Measurements from ENCODE around the gene GCNT4. TPM values are rescaled to one million over a fixed set of nuclear protein-coding genes. Genes with fewer than 3 reads are reported as not detected.

Gene GCNT4
- total RNA-seq, 1 experiment from 2014 or later: 0.63 TPM

DNA sequence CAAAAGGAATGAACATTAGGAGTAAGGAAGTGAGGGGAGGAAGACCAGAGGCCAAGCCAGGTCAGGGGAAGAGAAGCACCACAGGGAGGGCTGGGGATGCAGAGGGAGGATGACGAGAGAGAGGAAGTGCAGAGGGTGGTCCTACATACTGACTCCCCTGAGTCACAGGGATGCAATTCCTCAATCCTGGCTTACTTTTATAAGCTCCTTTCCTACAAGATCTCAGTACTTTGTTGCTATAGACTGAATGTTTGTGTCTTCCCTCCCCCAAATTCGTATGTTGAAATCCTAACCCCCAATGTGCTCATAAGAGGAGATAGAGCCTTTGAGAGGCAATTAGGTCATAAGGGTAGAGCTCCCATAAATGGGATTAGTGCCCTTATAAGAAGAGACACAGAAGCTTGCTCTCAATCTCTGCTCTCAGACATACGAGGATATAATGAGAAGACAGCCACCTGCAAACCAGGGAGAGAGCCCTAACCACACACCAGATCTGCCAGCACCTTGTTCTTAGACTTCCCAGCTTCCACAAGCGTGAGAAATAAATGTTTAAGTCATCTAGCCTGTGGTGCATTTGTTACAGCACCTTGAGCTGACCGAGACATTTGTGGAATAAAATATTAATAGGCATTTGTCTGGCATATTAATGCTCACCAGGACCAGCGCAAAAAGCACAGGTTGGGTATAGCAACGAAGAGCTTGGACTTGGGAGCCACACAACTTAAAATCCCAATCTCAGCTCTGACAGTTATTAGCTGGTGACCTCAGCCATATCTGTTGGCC, 33.4 kb downstream of the GCNT4 start:
- Histone ChIP-seq H3K56ac (ENCODE audit: insufficient read length, low read depth, low read length) (no peak overlapping the region), H4K8ac (replicated peaks; ENCODE audit: insufficient read length, low read depth, low read length) (no peak overlapping the region), H3K4me1 (ENCODE audit: insufficient read depth, low read length) (no peaks in the 10 kb centered on the region), H2BK120ac (ENCODE audit: low read depth, low read length, poor library complexity, severe bottlenecking) (no peak overlapping the region), H3K23me2 (ENCODE audit: insufficient read length, low read depth, low read length, poor library complexity, severe bottlenecking) (no peaks in the 10 kb centered on the region), H3K23ac (ENCODE audit: insufficient read length, low read depth, low read length) (no peak overlapping the region), H2AFZ (ENCODE audit: low read length) (no peak overlapping the region), H4K5ac (ENCODE audit: insufficient read length, low read depth, low read length) (no peak overlapping the region), H3K27ac (ENCODE audit: insufficient read length, low read depth, low read length) (no peak overlapping the region), H3T11ph (ENCODE audit: low read length) (no peak overlapping the region), H3K18ac (ENCODE audit: insufficient read length, low read depth, low read length) (no peak overlapping the region), H4K20me1 (ENCODE audit: control insufficient read depth, insufficient read depth, insufficient read length) (no peaks in the 10 kb centered on the region), H2AK5ac (ENCODE audit: insufficient read length, low read length) (no peak overlapping the region), H3K4me2 (ENCODE audit: insufficient read depth, insufficient read length, low read length) (no peak overlapping the region), H4K91ac (ENCODE audit: insufficient read length, low read depth, low read length) (no peak overlapping the region), H2BK5ac (ENCODE audit: insufficient read length, low read length) (no peak overlapping the region), H2BK20ac (ENCODE audit: low read depth, low read length, poor library complexity, severe bottlenecking) (no peak overlapping the region), H3K9ac (ENCODE audit: extremely low read depth, insufficient read length, low read length) (no peak overlapping the region), H3K79me2 (ENCODE audit: insufficient read depth, low read length) (no peaks in the 10 kb centered on the region), H2BK12ac (ENCODE audit: insufficient read length, low read depth, low read length) (no peak overlapping the region), H3K4ac (ENCODE audit: low read depth, low read length) (no peak overlapping the region), H3K27me3 (ENCODE audit: insufficient read depth, low read length) (no peaks in the 10 kb centered on the region), H3K14ac (ENCODE audit: insufficient read depth, low read length) (no peak overlapping the region), H3K9me3 (ENCODE audit: control insufficient read depth, low read depth, low read length) (no peaks in the 10 kb centered on the region), H2BK15ac (ENCODE audit: low read depth, low read length) (no peak overlapping the region), H3K79me1 (ENCODE audit: insufficient read depth, low read depth, low read length, poor library complexity, severe bottlenecking) (no peaks in the 10 kb centered on the region)
- Mint-ChIP-seq H3K4me3 (no peak overlapping the region), H3K27me3 (ENCODE audit: low read depth) (no peaks in the 10 kb centered on the region; the same call in 1 of the 2 replicates), H3K9me3 (no peaks in the 10 kb centered on the region; a peak in 1 of 5 replicates), H3K36me3 (ENCODE audit: insufficient read depth in 1 of 3, low read depth in 3 of 3) (no peaks in the 10 kb centered on the region), H3K27ac (no peak overlapping the region), H3K4me1 (peaks cover 11 to 14% of the 10 kb centered on the region in 2 experiments)
- WGBS (ENCODE audit: extremely low coverage, insufficient read length, low lambda C conversion rate): no CpG with 5 or more reads among the region's 7 CpGs
- TF ChIP-seq, protein P1, sequence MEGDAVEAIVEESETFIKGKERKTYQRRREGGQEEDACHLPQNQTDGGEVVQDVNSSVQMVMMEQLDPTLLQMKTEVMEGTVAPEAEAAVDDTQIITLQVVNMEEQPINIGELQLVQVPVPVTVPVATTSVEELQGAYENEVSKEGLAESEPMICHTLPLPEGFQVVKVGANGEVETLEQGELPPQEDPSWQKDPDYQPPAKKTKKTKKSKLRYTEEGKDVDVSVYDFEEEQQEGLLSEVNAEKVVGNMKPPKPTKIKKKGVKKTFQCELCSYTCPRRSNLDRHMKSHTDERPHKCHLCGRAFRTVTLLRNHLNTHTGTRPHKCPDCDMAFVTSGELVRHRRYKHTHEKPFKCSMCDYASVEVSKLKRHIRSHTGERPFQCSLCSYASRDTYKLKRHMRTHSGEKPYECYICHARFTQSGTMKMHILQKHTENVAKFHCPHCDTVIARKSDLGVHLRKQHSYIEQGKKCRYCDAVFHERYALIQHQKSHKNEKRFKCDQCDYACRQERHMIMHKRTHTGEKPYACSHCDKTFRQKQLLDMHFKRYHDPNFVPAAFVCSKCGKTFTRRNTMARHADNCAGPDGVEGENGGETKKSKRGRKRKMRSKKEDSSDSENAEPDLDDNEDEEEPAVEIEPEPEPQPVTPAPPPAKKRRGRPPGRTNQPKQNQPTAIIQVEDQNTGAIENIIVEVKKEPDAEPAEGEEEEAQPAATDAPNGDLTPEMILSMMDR (conservative IDR thresholded peaks at IDR 0.05): no peak
- DNase-seq: no peak
